AG04449 (cell line): ENCODE results near the gene KLKB1.
"Not testable (repeated sequence)": the region's sequence is repeated elsewhere in the genome, so short reads cannot be mapped to it uniquely, and the experiment has no call there.

ENCODE experiments used
- CTCF ChIA-PET: fragments of 350-600 bp; formaldehyde crosslinking; extraction: SDS; loops from one replicate; lab custom pipeline; 2021; ENCODE audit warnings: antibody characterized with exemption; lab: Yijun Ruan, JAX
- POLR2A ChIA-PET: fragments of 400-600, 350-600 bp; formaldehyde crosslinking; extraction: SDS; loops from one replicate; lab custom pipeline; 2020; ENCODE audit warnings: antibody characterized with exemption, inconsistent platforms; lab: Yijun Ruan, JAX
- DNase-seq: peaks from one replicate; pipeline ENCODE4 v3.0.0-alpha.2; 2010; ENCODE audit warnings: low read depth, low spot score
- H3K4me3 ChIP-seq: 2 replicates; pipeline ENCODE4 v1.5.1; 2011; ENCODE audit warnings: low read depth, mild to moderate bottlenecking, control low read depth, low read length
- CTCF ChIP-seq: IDR thresholded peaks from one replicate; pipeline ENCODE4 v1.5.1; 2011; ENCODE audit warnings: mild to moderate bottlenecking, moderate library complexity, low read length, control low read depth, inconsistent platforms; ENCODE audit not compliant: insufficient read depth; ENCODE audit errors: missing control alignments

KLKB1 gene

GRCh38 chr4:186258216-186258811 lies 31.0 kb downstream of the KLKB1 start:
- CTCF ChIA-PET: no interaction called here

GRCh38 chr4:186260117-186260503 lies 32.8 kb downstream of the KLKB1 start:
- DNase-seq: no peak
- ChIA-PET POLR2A (no interaction called here), CTCF (no interaction called here)
- H3K4me3 ChIP-seq: no peak overlapping the region
- no peak for TF ChIP-seq CTCF

More at GRCh38 chr4:186258216-186258811, 31.0 kb downstream of the KLKB1 start:
- no peak for DNase-seq
- POLR2A ChIA-PET: no interaction called here
- no peak for TF ChIP-seq CTCF
- no peak overlapping the region for H3K4me3 ChIP-seq

GRCh38 chr4:186260504-186261448 lies 33.5 kb downstream of the KLKB1 start:
- ChIA-PET CTCF (no interaction called here), POLR2A (no interaction called here)
- no peak for DNase-seq
- no peak for TF ChIP-seq CTCF
- H3K4me3 ChIP-seq: no peak overlapping the region

DNA sequence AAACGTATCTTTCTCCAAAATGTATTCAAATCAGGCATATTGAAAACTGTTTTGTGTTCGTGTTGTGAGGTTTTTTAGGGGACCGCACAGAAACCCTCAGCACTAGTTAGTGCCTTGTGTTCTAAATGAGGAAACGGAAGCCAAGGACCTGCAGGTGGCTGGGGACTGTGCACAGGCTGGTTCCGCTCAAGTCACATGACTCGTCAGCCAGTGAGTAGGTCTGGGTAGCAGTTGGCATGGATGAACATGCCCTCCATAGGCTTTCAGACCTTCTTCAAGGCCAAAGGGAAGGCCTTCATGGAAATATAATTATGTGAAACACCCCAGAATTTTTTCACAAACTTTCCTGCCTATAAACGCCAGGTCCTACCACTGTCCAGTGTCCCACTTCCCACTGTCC lies 37.4 kb downstream of the KLKB1 start:
- ChIA-PET POLR2A (no interaction called here), CTCF (no interaction called here)
- no peak for DNase-seq
- TF ChIP-seq CTCF: no peak
- no peak overlapping the region for H3K4me3 ChIP-seq

DNA sequence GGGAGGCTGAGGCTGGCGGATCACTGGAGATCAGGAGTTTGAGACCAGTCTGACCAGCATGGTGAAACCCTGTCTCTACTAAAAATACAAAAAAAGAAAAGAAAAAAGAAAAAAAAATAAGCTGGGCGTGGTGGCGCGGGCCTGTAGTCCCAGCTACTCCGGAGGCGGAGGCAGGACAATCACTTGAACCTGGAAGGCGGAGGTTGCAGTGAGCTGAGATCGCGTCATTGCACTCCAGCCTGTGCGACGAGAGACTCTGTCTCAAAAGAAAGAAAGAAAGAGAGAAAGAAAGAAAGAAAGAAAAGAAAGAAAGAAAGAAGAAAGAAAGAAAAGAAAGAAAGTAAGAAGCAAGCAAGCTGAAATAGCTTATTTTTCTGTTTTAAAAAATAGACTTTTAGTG lies 37.9 kb downstream of the KLKB1 start:
- CTCF ChIA-PET, POLR2A ChIA-PET, H3K4me3 ChIP-seq, DNase-seq: not testable (repeated sequence)

- CTCF ChIA-PET: interaction anchor here (1.0 kb wide), 1 partner anchor 9 kb away, joined by 3 read pairs; no protein-coding TSS in a partner anchor
- no peak within 1 kb of the TSS for H3K4me3 ChIP-seq
- POLR2A ChIA-PET: no interaction called here
- no peak for TF ChIP-seq CTCF
- DNase-seq: no peak
These were observed 38.7 kb downstream of the KLKB1 start, which contains the start of gene F11 for GRCh38 chr4:186265683-186266652. TSS of gene F11 (plus strand) at chr4:186266189. CDS start at chr4:186267137, 948 bp downstream.
